ENCODE measurements around the gene FIS1.

The FIS1 gene

GRCh38 chr7:101216860-101217387 is 28.0 kb downstream of the FIS1 start (continued):
- TF ChIP-seq, protein P1, sequence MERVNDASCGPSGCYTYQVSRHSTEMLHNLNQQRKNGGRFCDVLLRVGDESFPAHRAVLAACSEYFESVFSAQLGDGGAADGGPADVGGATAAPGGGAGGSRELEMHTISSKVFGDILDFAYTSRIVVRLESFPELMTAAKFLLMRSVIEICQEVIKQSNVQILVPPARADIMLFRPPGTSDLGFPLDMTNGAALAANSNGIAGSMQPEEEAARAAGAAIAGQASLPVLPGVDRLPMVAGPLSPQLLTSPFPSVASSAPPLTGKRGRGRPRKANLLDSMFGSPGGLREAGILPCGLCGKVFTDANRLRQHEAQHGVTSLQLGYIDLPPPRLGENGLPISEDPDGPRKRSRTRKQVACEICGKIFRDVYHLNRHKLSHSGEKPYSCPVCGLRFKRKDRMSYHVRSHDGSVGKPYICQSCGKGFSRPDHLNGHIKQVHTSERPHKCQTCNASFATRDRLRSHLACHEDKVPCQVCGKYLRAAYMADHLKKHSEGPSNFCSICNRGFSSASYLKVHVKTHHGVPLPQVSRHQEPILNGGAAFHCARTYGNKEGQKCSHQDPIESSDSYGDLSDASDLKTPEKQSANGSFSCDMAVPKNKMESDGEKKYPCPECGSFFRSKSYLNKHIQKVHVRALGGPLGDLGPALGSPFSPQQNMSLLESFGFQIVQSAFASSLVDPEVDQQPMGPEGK (CRISPR knock-in tag; IDR thresholded peaks at IDR 0.05; ENCODE audit: borderline replicate concordance) = no peak
- TF ChIP-seq, protein P2, sequence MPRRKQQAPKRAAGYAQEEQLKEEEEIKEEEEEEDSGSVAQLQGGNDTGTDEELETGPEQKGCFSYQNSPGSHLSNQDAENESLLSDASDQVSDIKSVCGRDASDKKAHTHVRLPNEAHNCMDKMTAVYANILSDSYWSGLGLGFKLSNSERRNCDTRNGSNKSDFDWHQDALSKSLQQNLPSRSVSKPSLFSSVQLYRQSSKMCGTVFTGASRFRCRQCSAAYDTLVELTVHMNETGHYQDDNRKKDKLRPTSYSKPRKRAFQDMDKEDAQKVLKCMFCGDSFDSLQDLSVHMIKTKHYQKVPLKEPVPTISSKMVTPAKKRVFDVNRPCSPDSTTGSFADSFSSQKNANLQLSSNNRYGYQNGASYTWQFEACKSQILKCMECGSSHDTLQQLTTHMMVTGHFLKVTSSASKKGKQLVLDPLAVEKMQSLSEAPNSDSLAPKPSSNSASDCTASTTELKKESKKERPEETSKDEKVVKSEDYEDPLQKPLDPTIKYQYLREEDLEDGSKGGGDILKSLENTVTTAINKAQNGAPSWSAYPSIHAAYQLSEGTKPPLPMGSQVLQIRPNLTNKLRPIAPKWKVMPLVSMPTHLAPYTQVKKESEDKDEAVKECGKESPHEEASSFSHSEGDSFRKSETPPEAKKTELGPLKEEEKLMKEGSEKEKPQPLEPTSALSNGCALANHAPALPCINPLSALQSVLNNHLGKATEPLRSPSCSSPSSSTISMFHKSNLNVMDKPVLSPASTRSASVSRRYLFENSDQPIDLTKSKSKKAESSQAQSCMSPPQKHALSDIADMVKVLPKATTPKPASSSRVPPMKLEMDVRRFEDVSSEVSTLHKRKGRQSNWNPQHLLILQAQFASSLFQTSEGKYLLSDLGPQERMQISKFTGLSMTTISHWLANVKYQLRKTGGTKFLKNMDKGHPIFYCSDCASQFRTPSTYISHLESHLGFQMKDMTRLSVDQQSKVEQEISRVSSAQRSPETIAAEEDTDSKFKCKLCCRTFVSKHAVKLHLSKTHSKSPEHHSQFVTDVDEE (CRISPR knock-in tag; IDR thresholded peaks at IDR 0.05) = no peak
- no peak for TF ChIP-seq TCF4 (CRISPR knock-in tag; IDR thresholded peaks at IDR 0.05; ENCODE audit: borderline replicate concordance)
- TF ChIP-seq ARNTL (CRISPR knock-in tag; IDR thresholded peaks at IDR 0.05; ENCODE audit: borderline replicate concordance, low read depth) = no peak
- no peak for TF ChIP-seq TOX (CRISPR knock-in tag; IDR thresholded peaks at IDR 0.05; ENCODE audit: borderline replicate concordance)
- no peak for TF ChIP-seq OSR1 (CRISPR knock-in tag; IDR thresholded peaks at IDR 0.05)
- no peak for TF ChIP-seq SNAI2 (CRISPR knock-in tag; IDR thresholded peaks at IDR 0.05)
- TF ChIP-seq ESRRG (CRISPR knock-in tag; IDR thresholded peaks at IDR 0.05) = no peak
- TF ChIP-seq GLIS3 (CRISPR knock-in tag; IDR thresholded peaks at IDR 0.05) = no peak

GRCh38 chr7:101216001-101216859 is 28.7 kb downstream of the FIS1 start:
- peak; percentile 31 for ATAC-seq
- TF ChIP-seq, protein P3, sequence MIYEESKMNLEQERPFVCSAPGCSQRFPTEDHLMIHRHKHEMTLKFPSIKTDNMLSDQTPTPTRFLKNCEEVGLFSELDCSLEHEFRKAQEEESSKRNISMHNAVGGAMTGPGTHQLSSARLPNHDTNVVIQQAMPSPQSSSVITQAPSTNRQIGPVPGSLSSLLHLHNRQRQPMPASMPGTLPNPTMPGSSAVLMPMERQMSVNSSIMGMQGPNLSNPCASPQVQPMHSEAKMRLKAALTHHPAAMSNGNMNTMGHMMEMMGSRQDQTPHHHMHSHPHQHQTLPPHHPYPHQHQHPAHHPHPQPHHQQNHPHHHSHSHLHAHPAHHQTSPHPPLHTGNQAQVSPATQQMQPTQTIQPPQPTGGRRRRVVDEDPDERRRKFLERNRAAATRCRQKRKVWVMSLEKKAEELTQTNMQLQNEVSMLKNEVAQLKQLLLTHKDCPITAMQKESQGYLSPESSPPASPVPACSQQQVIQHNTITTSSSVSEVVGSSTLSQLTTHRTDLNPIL (CRISPR knock-in tag; IDR thresholded peaks at IDR 0.05; ENCODE audit: low read depth) = no peak
- TF ChIP-seq RARB (CRISPR knock-in tag; IDR thresholded peaks at IDR 0.05) (no peak), CSDC2 (CRISPR knock-in tag; IDR thresholded peaks at IDR 0.05) (no peak), OSR1 (CRISPR knock-in tag; IDR thresholded peaks at IDR 0.05) (no peak), POU6F1 (CRISPR knock-in tag; IDR thresholded peaks at IDR 0.05; ENCODE audit: borderline replicate concordance, low read depth) (no peak), ZNF8 (CRISPR knock-in tag; IDR thresholded peaks at IDR 0.05) (no peak), ESRRG (CRISPR knock-in tag; IDR thresholded peaks at IDR 0.05) (no peak), ZFP30 (CRISPR knock-in tag; IDR thresholded peaks at IDR 0.05) (no peak), ZNF70 (CRISPR knock-in tag; IDR thresholded peaks at IDR 0.05) (no peak), ZNF565 (CRISPR knock-in tag; conservative IDR thresholded peaks at IDR 0.05; ENCODE audit: low read depth) (no peak), TCF4 (CRISPR knock-in tag; IDR thresholded peaks at IDR 0.05; ENCODE audit: borderline replicate concordance) (no peak), ZFP3 (CRISPR knock-in tag; IDR thresholded peaks at IDR 0.05) (no peak), TOX (CRISPR knock-in tag; IDR thresholded peaks at IDR 0.05; ENCODE audit: borderline replicate concordance) (no peak), ARNTL (CRISPR knock-in tag; IDR thresholded peaks at IDR 0.05; ENCODE audit: borderline replicate concordance, low read depth) (no peak), ZC3H10 (CRISPR knock-in tag; IDR thresholded peaks at IDR 0.05) (no peak)
- TF ChIP-seq, protein P1 (CRISPR knock-in tag; IDR thresholded peaks at IDR 0.05; ENCODE audit: borderline replicate concordance) = no peak
- TF ChIP-seq, protein P2 (CRISPR knock-in tag; IDR thresholded peaks at IDR 0.05) = no peak
